Activated T-cell treated with anti-CD3 and anti-CD28 coated beads, Interleukin-2, amount 50 U/mL, for 72 hours (primary cell): ENCODE results near the gene SPAAR. TPM values are rescaled to one million over a fixed set of nuclear protein-coding genes. Genes with fewer than 3 reads are reported as not detected.
A peak's percentile ranks its signal among the peaks of the same experiment; 100 is the strongest.
"Not testable (repeated sequence)": the region's sequence is repeated elsewhere in the genome, so short reads cannot be mapped to it uniquely, and the experiment has no call there.

Source experiments
- ATAC-seq, 2 donors: fragments of 150-1000 bp; cut with Tn5 transposase; replicated peaks in 1 of 2; 2 replicates each; pipeline ENCODE4 v1.10.0; 2021; ENCODE audit warnings: moderate library complexity in 2 of 2, mild to moderate bottlenecking in 1 of 2
- DNase-seq, 2 donors: peaks; one replicate each; pipeline ENCODE4 v3.0.0; 2021 to 2022; ENCODE audit warnings: mixed read lengths in 1 of 2
- H3K27ac Mint-ChIP-seq: one replicate; pipeline ENCODE4 v1.8.0; 2022; ENCODE audit warnings: mild to moderate bottlenecking, moderate library complexity, mixed read lengths
- H3K27me3 Mint-ChIP-seq: one replicate; pipeline ENCODE4 v1.8.0; 2022; ENCODE audit warnings: low read depth, mixed read lengths
- H3K36me3 Mint-ChIP-seq, 2 donors: one replicate each; pipeline ENCODE4 v1.8.0; 2022; ENCODE audit warnings: mixed read lengths in 2 of 2, mild to moderate bottlenecking in 1 of 2; ENCODE audit not compliant: insufficient read depth in 2 of 2
- H3K4me1 Mint-ChIP-seq: one replicate; pipeline ENCODE4 v1.8.0; 2022; ENCODE audit warnings: low read depth, mixed read lengths
- H3K4me3 Mint-ChIP-seq, 2 donors: one replicate each; pipeline ENCODE4 v1.8.0; 2022; ENCODE audit warnings: mild to moderate bottlenecking in 2 of 2, mixed read lengths in 2 of 2, moderate library complexity in 2 of 2
- H3K9me3 Mint-ChIP-seq, 2 donors: one replicate each; pipeline ENCODE4 v1.8.0; 2022; ENCODE audit warnings: mixed read lengths in 2 of 2
- total RNA-seq, 2 donors: library from RNA; stranded (reverse); gene quantifications; one replicate each; pipeline ENCODE4 v1.2.3, GENCODE V29; 2022

The SPAAR gene
- total RNA-seq, 2 donors from 2014 or later = not detected

DNA sequence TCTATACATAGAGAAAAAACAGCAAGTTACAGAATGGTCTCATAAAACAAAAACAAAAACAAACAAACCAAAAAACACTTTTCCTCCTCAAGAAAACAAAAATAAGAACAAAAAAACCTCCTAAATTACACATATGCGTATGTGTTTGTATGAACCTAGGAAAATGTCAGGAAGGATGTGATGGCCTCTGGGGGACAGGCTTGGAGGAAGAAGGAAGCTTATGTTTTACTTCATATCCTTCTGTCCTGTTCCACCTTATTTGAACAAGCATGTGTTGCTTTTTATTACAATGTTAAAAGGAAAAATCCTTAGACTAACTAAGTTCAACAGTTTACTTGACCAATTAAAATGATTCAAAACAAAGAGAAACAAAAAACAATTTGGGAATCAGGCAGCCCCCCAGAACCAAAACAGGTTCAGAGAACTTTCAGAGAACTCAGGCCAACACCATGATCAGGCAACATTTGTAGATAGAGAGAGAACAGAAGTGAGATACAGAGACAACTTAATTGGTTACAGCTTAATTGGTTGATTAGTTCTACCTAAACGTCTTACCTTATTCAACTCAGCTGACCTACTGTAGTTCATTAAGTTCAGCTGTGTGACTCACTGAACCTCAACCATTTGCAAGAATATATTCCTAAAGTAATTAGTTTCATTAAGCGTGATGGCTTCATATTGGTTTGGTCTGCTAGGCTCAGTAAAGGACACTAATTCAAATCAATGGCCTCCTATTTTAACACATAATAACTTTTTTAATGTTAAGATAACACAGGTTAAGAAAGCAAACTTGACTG lies 10.1 kb downstream of the SPAAR start:
- no peaks in the 10 kb centered on the region for H3K36me3 Mint-ChIP-seq
- H3K4me3 Mint-ChIP-seq = no peak overlapping the region
- DNase-seq (no peak), ATAC-seq (no peak)
- peaks cover 18% of the 10 kb centered on the region for H3K4me1 Mint-ChIP-seq
- H3K9me3 Mint-ChIP-seq = no peaks in the 10 kb centered on the region
- no peaks in the 10 kb centered on the region for H3K27me3 Mint-ChIP-seq
- no peak overlapping the region for H3K27ac Mint-ChIP-seq

- no peaks in the 10 kb centered on the region for H3K36me3 Mint-ChIP-seq
- H3K4me3 Mint-ChIP-seq = no peak overlapping the region
- H3K27me3 Mint-ChIP-seq = no peaks in the 10 kb centered on the region
- H3K4me1 Mint-ChIP-seq = peaks cover 24% of the 10 kb centered on the region
- DNase-seq = no peak
- H3K9me3 Mint-ChIP-seq = no peaks in the 10 kb centered on the region
- no peak overlapping the region for H3K27ac Mint-ChIP-seq
- no peak for ATAC-seq
Measured at GRCh38 chr9:35920051-35920620, 10.8 kb downstream of the SPAAR start.

DNA sequence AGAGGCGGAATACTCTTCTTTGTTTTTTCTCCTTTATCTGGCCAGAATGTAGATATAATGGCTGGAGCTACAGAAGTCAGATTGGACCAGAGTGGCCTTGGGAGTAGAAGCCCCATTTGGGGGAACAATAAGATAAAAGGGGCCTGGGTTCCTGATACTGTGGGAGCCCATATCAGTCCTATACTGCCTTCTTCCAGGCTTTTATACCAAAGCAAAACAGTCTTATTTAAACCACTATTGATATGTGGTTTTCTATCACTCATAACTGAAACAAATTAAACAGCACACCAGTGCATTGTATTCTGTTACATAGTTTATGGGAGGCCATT lies 14.3 kb downstream of the SPAAR start:
- DNase-seq = no peak
- H3K27ac Mint-ChIP-seq = no peak overlapping the region
- peak overlapping the region in 1 of 2 donors; percentile 36 for H3K4me3 Mint-ChIP-seq
- ATAC-seq = no peak
- no peaks in the 10 kb centered on the region for H3K36me3 Mint-ChIP-seq
- H3K27me3 Mint-ChIP-seq = no peaks in the 10 kb centered on the region
- H3K4me1 Mint-ChIP-seq = peaks cover 24% of the 10 kb centered on the region
- H3K9me3 Mint-ChIP-seq = no peaks in the 10 kb centered on the region

DNA sequence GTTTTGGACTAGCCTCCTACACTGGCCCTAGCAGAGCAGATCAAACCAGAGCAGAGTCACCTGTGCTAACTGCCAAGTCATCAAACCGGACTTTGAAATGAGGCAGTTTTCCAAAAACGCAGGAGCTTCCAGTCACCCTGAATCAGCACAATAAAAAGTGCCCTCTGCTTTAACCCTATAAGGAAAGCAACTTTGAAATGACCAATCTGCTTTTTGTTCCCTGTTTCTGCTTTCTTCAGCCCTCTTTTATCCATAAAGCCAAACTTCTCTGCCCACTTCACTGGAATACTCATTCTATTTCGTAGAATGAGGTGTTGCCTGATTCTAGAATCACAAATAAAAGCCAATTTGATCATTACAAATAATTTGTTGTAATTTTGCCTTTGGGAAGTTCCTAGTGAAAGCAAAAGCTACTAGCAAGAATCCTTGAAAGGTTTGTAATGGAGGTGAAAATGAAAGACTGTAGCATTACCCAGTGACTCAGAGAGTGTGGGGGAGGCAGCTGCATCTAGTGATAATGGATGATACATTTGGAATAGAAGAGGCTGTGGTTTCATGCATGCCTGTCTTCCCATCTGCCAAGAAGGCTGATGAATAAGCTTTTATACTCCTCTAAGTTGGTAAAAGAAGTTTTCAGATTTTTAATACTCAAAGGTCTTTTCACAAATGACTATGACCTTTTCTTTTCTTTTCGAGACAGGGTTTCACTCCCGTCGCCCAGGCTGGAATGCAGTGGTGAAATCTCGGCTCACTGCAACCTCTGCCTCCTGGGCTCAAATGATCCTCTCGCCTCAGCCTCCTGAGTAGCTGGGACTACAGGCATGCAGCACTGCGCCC lies 14.9 kb downstream of the SPAAR start:
- H3K27me3 Mint-ChIP-seq = no peaks in the 10 kb centered on the region
- H3K4me1 Mint-ChIP-seq = peaks cover 24% of the 10 kb centered on the region
- no peaks in the 10 kb centered on the region for H3K9me3 Mint-ChIP-seq
- H3K36me3 Mint-ChIP-seq = no peaks in the 10 kb centered on the region
- DNase-seq (peak; percentile 29 to 32), ATAC-seq (peak; percentile 82 to 88)
- peak overlapping the region; percentile 55 to 79 for H3K4me3 Mint-ChIP-seq
- H3K27ac Mint-ChIP-seq = no peak overlapping the region

- Mint-ChIP-seq H3K27me3 (peaks cover 6% of the 10 kb centered on the region), H3K4me3 (no peak overlapping the region), H3K27ac (no peak overlapping the region), H3K9me3 (no peaks in the 10 kb centered on the region), H3K36me3 (no peaks in the 10 kb centered on the region), H3K4me1 (peaks cover 25% of the 10 kb centered on the region)
- no peak for DNase-seq
- ATAC-seq = no peak
Measured at GRCh38 chr9:35928591-35929452, 19.5 kb downstream of the SPAAR start.

GRCh38 chr9:35929453-35929718 lies 20.1 kb downstream of the SPAAR start:
- Mint-ChIP-seq H3K4me1 (peaks cover 24% of the 10 kb centered on the region), H3K27ac (no peak overlapping the region), H3K27me3 (peaks cover 6% of the 10 kb centered on the region), H3K9me3 (no peaks in the 10 kb centered on the region), H3K36me3 (no peaks in the 10 kb centered on the region), H3K4me3 (no peak overlapping the region)
- DNase-seq (no peak), ATAC-seq (no peak)

- H3K9me3 Mint-ChIP-seq = no peaks in the 10 kb centered on the region
Measured at GRCh38 chr9:35930521-35930920, 21.2 kb downstream of the SPAAR start.

DNA sequence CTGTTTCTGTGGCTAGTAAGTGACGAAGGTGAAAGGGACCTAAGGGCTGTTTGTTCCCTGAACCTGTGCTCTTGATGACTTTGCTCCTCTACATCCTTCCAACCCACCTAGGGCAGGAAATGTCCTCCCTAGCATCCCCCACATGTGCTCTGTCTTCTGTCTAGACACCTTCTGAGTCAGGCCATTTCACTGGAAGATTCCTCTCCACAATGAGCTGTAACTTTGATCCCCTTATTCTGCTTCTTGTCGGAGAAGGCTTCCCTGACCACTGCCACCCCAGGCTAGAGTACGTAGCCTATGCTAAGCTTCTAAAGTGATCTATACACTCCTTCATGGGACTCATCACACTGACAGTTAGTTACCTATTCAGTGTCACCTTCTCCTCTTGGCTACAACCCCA lies 21.7 kb downstream of the SPAAR start:
- Mint-ChIP-seq H3K4me1 (peaks cover 17% of the 10 kb centered on the region), H3K27ac (no peak overlapping the region), H3K9me3 (no peaks in the 10 kb centered on the region), H3K27me3 (peaks cover 6% of the 10 kb centered on the region), H3K36me3 (no peaks in the 10 kb centered on the region), H3K4me3 (no peak overlapping the region)
- ATAC-seq (no peak), DNase-seq (no peak)

More at GRCh38 chr9:35930521-35930920, 21.2 kb downstream of the SPAAR start:
- Mint-ChIP-seq H3K4me1 (peaks cover 17% of the 10 kb centered on the region), H3K4me3 (no peak overlapping the region), H3K36me3 (no peaks in the 10 kb centered on the region), H3K27ac (no peak overlapping the region), H3K27me3 (peaks cover 6% of the 10 kb centered on the region)
- ATAC-seq (no peak), DNase-seq (no peak)

DNA sequence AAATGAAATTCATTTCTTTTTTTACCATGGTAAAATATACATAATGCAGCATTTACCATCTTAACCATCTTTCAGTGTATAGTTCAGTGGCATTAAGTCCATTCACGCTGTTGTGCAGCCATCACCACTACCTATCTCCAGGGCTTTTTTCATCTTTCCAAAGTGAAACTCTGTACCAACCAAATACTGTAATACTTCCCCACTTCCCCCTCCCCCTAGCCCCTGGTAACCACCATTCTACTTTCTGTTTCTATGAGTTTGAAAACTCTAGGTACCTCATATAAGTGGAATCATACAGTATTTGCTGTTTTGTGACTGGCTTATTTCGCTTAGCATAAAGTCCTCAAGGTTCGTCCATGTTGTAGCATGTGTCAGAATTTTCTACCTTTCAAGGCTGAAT lies 23.4 kb downstream of the SPAAR start:
- ATAC-seq (peak; percentile 62 to 67), DNase-seq (no peak)
- H3K4me1 Mint-ChIP-seq = peaks cover 17% of the 10 kb centered on the region
- peaks cover 6% of the 10 kb centered on the region for H3K27me3 Mint-ChIP-seq
- peaks cover 2 to 5% of the 10 kb centered on the region in 2 donors for H3K36me3 Mint-ChIP-seq
- H3K9me3 Mint-ChIP-seq = peaks cover 5 to 7% of the 10 kb centered on the region in 2 donors
- H3K27ac Mint-ChIP-seq = no peak overlapping the region
- H3K4me3 Mint-ChIP-seq = no peak overlapping the region

GRCh38 chr9:35933550-35934067 lies 24.3 kb downstream of the SPAAR start:
- peaks cover 6% of the 10 kb centered on the region for H3K27me3 Mint-ChIP-seq
- ATAC-seq = peak in 1 of 2 donors; percentile 49

DNA sequence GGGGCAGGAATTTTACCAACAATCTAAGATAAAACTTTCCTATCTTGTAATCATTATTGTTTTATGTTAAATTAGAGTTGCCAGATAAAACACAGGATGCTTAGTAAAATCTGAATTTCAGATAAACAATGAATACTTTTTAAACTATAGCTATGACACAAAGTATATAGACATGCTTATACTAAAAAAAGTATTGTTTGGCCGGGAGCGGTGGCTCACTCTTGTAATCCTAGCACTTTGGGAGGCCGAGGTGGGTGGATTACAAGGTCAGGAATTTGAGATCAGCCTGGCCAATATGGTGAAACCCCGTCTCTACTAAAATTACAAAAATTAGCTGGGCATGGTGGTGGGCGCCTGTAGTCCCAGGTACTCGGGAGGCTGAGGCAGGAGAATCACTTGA lies 24.8 kb downstream of the SPAAR start:
- peak overlapping the region; percentile 12 for H3K27ac Mint-ChIP-seq
- not testable (repeated sequence) for H3K4me3 Mint-ChIP-seq, DNase-seq, H3K9me3 Mint-ChIP-seq, H3K27me3 Mint-ChIP-seq, H3K36me3 Mint-ChIP-seq
- H3K4me1 Mint-ChIP-seq = peaks cover 27% of the 10 kb centered on the region
- peak in 1 of 2 donors; percentile 36 for ATAC-seq

More at GRCh38 chr9:35933550-35934067, 24.3 kb downstream of the SPAAR start:
- Mint-ChIP-seq H3K9me3 (peaks cover 5 to 7% of the 10 kb centered on the region in 2 donors), H3K4me3 (peak overlapping the region in 1 of 2 donors; percentile 38), H3K4me1 (peaks cover 24% of the 10 kb centered on the region), H3K27ac (peak overlapping the region; percentile 12), H3K36me3 (peaks cover 2 to 5% of the 10 kb centered on the region in 2 donors)
- no peak for DNase-seq

DNA sequence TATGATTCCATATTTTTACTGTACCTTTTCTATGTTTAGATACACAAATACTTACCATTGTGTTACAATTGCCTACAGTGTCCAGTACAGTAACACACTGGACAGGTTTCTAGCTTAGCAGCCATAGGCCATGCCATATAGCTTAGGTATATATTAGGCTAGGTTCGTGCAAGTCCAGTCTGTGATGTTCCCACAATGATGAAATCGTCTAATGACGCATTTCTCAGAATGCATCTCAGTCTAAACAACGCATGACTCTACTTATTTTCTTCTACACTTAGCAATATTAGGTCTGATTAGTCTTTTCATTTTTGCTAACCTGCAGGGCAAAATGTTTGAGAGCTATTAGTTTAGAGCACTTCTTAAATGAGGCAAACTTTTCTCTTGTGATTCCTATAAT lies 26.0 kb downstream of the SPAAR start:
- no peaks in the 10 kb centered on the region for H3K27me3 Mint-ChIP-seq
- peaks cover 5 to 7% of the 10 kb centered on the region in 2 donors for H3K9me3 Mint-ChIP-seq
- H3K27ac Mint-ChIP-seq = no peak overlapping the region
- ATAC-seq (no peak), DNase-seq (no peak)
- no peak overlapping the region for H3K4me3 Mint-ChIP-seq
- peaks cover 2 to 5% of the 10 kb centered on the region in 2 donors for H3K36me3 Mint-ChIP-seq
- peaks cover 38% of the 10 kb centered on the region for H3K4me1 Mint-ChIP-seq
